ENCODE data around the gene DDX53.

The DDX53 gene

GRCh38 chrX:23052324-23052723 lies 52.6 kb downstream of the DDX53 start:
- DNase-seq: no peak

Data from stimulated activated CD8-positive, alpha-beta memory T cell treated with anti-CD3 and anti-CD28 coated beads, Interleukin-4, amount 100 ng/mL, for 48 hours (primary cell).